WTC11 (cell line): ENCODE data around the gene F11R. TPM values are rescaled to one million over a fixed set of nuclear protein-coding genes. Genes with fewer than 3 reads are reported as not detected.
A peak's percentile ranks its signal among the peaks of the same experiment; 100 is the strongest.

Experiments used
- EMX1 ChIP-seq: fragments of 250-450 bp; sonication (Bioruptor Pico); IDR thresholded peaks from 2 replicates; pipeline ENCODE4 v1.8.0; 2021; ENCODE audit warnings: mild to moderate bottlenecking
- ETV6 ChIP-seq: sonication (generic); formaldehyde crosslinking; IDR thresholded peaks from 2 replicates; pipeline ENCODE4 v1.8.1; 2022; ENCODE audit warnings: mild to moderate bottlenecking, missing genetic modification reagents
- FOXJ3 ChIP-seq: sonication (generic); formaldehyde crosslinking; IDR thresholded peaks from 2 replicates; pipeline ENCODE4 v1.9.0; 2021; ENCODE audit warnings: missing genetic modification reagents, mild to moderate bottlenecking, borderline replicate concordance
- FOXP1 ChIP-seq: sonication (generic); formaldehyde crosslinking; IDR thresholded peaks from 2 replicates; pipeline ENCODE4 v1.8.0; 2022; ENCODE audit warnings: missing genetic modification reagents, mild to moderate bottlenecking, moderate library complexity, borderline replicate concordance
- HMGA2 ChIP-seq: fragments of 250-450 bp; sonication (Bioruptor Pico); IDR thresholded peaks from 2 replicates; pipeline ENCODE4 v1.4.0; 2021; ENCODE audit warnings: mild to moderate bottlenecking, moderate library complexity
- JUN ChIP-seq: sonication (generic); formaldehyde crosslinking; IDR thresholded peaks from 2 replicates; pipeline ENCODE4 v1.8.0; 2023; ENCODE audit warnings: mild to moderate bottlenecking, missing genetic modification reagents
- MXD4 ChIP-seq: fragments of 250-450 bp; sonication (Bioruptor Pico); IDR thresholded peaks from 2 replicates; pipeline ENCODE4 v1.8.0; 2021; ENCODE audit warnings: mild to moderate bottlenecking, moderate library complexity, borderline replicate concordance
- MYBL2 ChIP-seq: sonication (generic); formaldehyde crosslinking; IDR thresholded peaks from 2 replicates; pipeline ENCODE4 v1.8.1; 2023; ENCODE audit warnings: mild to moderate bottlenecking, moderate library complexity, missing genetic modification reagents
- NFATC4 ChIP-seq: fragments of 250-450 bp; sonication (Bioruptor Pico); IDR thresholded peaks from 2 replicates; pipeline ENCODE4 v1.9.0; 2021; ENCODE audit warnings: mild to moderate bottlenecking
- NFE2L1 ChIP-seq: sonication (generic); formaldehyde crosslinking; IDR thresholded peaks from 2 replicates; pipeline ENCODE4 v1.8.1; 2023; ENCODE audit warnings: missing genetic modification reagents
- RELA ChIP-seq: sonication (generic); formaldehyde crosslinking; IDR thresholded peaks from 2 replicates; pipeline ENCODE4 v1.8.1; 2022; ENCODE audit warnings: missing genetic modification reagents, mild to moderate bottlenecking, borderline replicate concordance
- RORB ChIP-seq: fragments of 250-450 bp; sonication (Bioruptor Pico); IDR thresholded peaks from 2 replicates; pipeline ENCODE4 v1.9.0; 2021; ENCODE audit warnings: mild to moderate bottlenecking
- TEAD4 ChIP-seq: sonication (generic); formaldehyde crosslinking; IDR thresholded peaks from 2 replicates; pipeline ENCODE4 v1.8.0; 2022; ENCODE audit warnings: mild to moderate bottlenecking, missing genetic modification reagents
- ZBTB21 ChIP-seq: sonication (generic); formaldehyde crosslinking; IDR thresholded peaks from 2 replicates; pipeline ENCODE4 v1.8.1; 2023; ENCODE audit warnings: mild to moderate bottlenecking, missing genetic modification reagents, borderline replicate concordance
- ZNF121 ChIP-seq: sonication (generic); formaldehyde crosslinking; IDR thresholded peaks from 2 replicates; pipeline ENCODE4 v1.8.0; 2023; ENCODE audit warnings: missing genetic modification reagents
- ZNF396 ChIP-seq: fragments of 250-450 bp; sonication (Bioruptor Pico); IDR thresholded peaks from 2 replicates; pipeline ENCODE4 v1.8.0; 2021; ENCODE audit warnings: mild to moderate bottlenecking, moderate library complexity, borderline replicate concordance
- total RNA-seq: library from RNA; stranded (reverse); gene quantifications from 3 replicates; pipeline ENCODE4 v1.2.3, GENCODE V29; 2021
- TF ChIP-seq, protein P1 (sequence below): sonication (generic); formaldehyde crosslinking; IDR thresholded peaks from 2 replicates; pipeline ENCODE4 v1.8.1; 2023; ENCODE audit warnings: mild to moderate bottlenecking, moderate library complexity, missing genetic modification reagents
- TF ChIP-seq, protein P2 (sequence below): fragments of 250-450 bp; sonication (Bioruptor Pico); IDR thresholded peaks from 2 replicates; pipeline ENCODE4 v1.9.0; 2021; ENCODE audit warnings: mild to moderate bottlenecking
- TF ChIP-seq, protein P3 (sequence below): fragments of 250-450 bp; sonication (Bioruptor Pico); IDR thresholded peaks from 2 replicates; pipeline ENCODE4 v1.8.0; 2021; ENCODE audit warnings: mild to moderate bottlenecking
- TF ChIP-seq, protein P4 (sequence below): sonication (generic); formaldehyde crosslinking; IDR thresholded peaks from 2 replicates; pipeline ENCODE4 v1.8.0; 2023; ENCODE audit warnings: missing genetic modification reagents, mild to moderate bottlenecking, borderline replicate concordance
- TF ChIP-seq, protein P5 (sequence below): fragments of 250-450 bp; sonication (Bioruptor Pico); IDR thresholded peaks from 2 replicates; pipeline ENCODE4 v1.9.0; 2021; ENCODE audit warnings: mild to moderate bottlenecking
- TF ChIP-seq, protein P6 (sequence below): sonication (generic); formaldehyde crosslinking; IDR thresholded peaks from 2 replicates; pipeline ENCODE4 v1.8.0; 2022; ENCODE audit warnings: missing genetic modification reagents
- TF ChIP-seq, protein P7 (sequence below): sonication (generic); formaldehyde crosslinking; IDR thresholded peaks from 2 replicates; pipeline ENCODE4 v1.8.1; 2022; ENCODE audit warnings: mild to moderate bottlenecking, moderate library complexity, missing genetic modification reagents
- TF ChIP-seq, protein P8 (sequence below): sonication (generic); formaldehyde crosslinking; conservative IDR thresholded peaks from 2 replicates; pipeline ENCODE4 v1.8.1; 2022; ENCODE audit warnings: mild to moderate bottlenecking, missing genetic modification reagents

Gene F11R
- total RNA-seq, 1 experiment from 2014 or later, result 202 TPM

DNA sequence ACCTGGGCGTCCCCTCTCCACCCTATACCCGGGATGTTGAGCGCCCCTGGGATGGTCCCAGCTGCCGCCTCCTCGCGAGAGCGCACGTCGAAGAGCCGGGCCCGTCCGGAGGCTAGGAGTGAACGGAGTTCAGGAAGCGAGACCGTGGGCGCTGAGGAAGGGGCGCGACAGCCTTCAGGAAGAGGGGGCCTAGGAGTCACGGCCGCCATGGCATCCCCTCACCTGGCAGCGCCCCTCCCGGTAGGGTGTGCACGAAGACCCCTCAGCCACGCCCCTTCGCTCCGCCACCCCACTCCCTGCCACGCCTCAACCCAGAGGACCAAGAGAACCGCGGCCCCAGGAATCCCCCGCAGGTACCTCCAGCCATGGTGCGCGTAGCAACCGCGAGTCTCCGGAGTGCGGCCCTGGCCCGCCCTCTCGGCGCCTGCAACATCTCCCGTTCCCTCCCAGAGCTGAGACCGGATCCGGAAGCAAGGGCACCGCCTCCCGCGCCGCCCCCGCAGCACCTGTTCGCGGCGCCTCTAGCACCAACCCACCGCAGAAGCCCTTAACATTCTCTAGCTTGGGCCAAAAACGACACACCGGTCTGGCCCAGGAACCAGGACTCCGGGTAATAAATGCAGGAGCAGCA lies 17.7 kb upstream of the F11R start, which contains the start of gene TSTD1 (continued):
- TF ChIP-seq, protein P1, sequence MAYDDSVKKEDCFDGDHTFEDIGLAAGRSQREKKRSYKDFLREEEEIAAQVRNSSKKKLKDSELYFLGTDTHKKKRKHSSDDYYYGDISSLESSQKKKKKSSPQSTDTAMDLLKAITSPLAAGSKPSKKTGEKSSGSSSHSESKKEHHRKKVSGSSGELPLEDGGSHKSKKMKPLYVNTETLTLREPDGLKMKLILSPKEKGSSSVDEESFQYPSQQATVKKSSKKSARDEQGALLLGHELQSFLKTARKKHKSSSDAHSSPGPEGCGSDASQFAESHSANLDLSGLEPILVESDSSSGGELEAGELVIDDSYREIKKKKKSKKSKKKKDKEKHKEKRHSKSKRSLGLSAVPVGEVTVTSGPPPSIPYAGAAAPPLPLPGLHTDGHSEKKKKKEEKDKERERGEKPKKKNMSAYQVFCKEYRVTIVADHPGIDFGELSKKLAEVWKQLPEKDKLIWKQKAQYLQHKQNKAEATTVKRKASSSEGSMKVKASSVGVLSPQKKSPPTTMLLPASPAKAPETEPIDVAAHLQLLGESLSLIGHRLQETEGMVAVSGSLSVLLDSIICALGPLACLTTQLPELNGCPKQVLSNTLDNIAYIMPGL, result peak; percentile 88
- no peak for TF ChIP-seq ZNF396 (CRISPR knock-in tag)
- TF ChIP-seq, protein P2, sequence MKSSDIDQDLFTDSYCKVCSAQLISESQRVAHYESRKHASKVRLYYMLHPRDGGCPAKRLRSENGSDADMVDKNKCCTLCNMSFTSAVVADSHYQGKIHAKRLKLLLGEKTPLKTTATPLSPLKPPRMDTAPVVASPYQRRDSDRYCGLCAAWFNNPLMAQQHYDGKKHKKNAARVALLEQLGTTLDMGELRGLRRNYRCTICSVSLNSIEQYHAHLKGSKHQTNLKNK (CRISPR knock-in tag), result no peak
- TF ChIP-seq, protein P3, sequence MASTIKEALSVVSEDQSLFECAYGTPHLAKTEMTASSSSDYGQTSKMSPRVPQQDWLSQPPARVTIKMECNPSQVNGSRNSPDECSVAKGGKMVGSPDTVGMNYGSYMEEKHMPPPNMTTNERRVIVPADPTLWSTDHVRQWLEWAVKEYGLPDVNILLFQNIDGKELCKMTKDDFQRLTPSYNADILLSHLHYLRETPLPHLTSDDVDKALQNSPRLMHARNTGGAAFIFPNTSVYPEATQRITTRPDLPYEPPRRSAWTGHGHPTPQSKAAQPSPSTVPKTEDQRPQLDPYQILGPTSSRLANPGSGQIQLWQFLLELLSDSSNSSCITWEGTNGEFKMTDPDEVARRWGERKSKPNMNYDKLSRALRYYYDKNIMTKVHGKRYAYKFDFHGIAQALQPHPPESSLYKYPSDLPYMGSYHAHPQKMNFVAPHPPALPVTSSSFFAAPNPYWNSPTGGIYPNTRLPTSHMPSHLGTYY (CRISPR knock-in tag), result no peak
- TF ChIP-seq, protein P4, sequence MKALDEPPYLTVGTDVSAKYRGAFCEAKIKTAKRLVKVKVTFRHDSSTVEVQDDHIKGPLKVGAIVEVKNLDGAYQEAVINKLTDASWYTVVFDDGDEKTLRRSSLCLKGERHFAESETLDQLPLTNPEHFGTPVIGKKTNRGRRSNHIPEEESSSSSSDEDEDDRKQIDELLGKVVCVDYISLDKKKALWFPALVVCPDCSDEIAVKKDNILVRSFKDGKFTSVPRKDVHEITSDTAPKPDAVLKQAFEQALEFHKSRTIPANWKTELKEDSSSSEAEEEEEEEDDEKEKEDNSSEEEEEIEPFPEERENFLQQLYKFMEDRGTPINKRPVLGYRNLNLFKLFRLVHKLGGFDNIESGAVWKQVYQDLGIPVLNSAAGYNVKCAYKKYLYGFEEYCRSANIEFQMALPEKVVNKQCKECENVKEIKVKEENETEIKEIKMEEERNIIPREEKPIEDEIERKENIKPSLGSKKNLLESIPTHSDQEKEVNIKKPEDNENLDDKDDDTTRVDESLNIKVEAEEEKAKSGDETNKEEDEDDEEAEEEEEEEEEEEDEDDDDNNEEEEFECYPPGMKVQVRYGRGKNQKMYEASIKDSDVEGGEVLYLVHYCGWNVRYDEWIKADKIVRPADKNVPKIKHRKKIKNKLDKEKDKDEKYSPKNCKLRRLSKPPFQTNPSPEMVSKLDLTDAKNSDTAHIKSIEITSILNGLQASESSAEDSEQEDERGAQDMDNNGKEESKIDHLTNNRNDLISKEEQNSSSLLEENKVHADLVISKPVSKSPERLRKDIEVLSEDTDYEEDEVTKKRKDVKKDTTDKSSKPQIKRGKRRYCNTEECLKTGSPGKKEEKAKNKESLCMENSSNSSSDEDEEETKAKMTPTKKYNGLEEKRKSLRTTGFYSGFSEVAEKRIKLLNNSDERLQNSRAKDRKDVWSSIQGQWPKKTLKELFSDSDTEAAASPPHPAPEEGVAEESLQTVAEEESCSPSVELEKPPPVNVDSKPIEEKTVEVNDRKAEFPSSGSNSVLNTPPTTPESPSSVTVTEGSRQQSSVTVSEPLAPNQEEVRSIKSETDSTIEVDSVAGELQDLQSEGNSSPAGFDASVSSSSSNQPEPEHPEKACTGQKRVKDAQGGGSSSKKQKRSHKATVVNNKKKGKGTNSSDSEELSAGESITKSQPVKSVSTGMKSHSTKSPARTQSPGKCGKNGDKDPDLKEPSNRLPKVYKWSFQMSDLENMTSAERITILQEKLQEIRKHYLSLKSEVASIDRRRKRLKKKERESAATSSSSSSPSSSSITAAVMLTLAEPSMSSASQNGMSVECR, result 0 out of 2 replicates have a peak, but pooled peaks have one; percentile 78
- TF ChIP-seq RELA (CRISPR knock-in tag), result peak; percentile 33; the same call in 1 of the 2 replicates
- TF ChIP-seq, protein P5, sequence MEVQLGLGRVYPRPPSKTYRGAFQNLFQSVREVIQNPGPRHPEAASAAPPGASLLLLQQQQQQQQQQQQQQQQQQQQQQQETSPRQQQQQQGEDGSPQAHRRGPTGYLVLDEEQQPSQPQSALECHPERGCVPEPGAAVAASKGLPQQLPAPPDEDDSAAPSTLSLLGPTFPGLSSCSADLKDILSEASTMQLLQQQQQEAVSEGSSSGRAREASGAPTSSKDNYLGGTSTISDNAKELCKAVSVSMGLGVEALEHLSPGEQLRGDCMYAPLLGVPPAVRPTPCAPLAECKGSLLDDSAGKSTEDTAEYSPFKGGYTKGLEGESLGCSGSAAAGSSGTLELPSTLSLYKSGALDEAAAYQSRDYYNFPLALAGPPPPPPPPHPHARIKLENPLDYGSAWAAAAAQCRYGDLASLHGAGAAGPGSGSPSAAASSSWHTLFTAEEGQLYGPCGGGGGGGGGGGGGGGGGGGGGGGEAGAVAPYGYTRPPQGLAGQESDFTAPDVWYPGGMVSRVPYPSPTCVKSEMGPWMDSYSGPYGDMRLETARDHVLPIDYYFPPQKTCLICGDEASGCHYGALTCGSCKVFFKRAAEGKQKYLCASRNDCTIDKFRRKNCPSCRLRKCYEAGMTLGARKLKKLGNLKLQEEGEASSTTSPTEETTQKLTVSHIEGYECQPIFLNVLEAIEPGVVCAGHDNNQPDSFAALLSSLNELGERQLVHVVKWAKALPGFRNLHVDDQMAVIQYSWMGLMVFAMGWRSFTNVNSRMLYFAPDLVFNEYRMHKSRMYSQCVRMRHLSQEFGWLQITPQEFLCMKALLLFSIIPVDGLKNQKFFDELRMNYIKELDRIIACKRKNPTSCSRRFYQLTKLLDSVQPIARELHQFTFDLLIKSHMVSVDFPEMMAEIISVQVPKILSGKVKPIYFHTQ (CRISPR knock-in tag), result no peak
- TF ChIP-seq FOXJ3 (CRISPR knock-in tag), result no peak
- 0 out of 2 replicates have a peak, but pooled peaks have one; percentile 9 for TF ChIP-seq NFE2L1
- TF ChIP-seq, protein P6, sequence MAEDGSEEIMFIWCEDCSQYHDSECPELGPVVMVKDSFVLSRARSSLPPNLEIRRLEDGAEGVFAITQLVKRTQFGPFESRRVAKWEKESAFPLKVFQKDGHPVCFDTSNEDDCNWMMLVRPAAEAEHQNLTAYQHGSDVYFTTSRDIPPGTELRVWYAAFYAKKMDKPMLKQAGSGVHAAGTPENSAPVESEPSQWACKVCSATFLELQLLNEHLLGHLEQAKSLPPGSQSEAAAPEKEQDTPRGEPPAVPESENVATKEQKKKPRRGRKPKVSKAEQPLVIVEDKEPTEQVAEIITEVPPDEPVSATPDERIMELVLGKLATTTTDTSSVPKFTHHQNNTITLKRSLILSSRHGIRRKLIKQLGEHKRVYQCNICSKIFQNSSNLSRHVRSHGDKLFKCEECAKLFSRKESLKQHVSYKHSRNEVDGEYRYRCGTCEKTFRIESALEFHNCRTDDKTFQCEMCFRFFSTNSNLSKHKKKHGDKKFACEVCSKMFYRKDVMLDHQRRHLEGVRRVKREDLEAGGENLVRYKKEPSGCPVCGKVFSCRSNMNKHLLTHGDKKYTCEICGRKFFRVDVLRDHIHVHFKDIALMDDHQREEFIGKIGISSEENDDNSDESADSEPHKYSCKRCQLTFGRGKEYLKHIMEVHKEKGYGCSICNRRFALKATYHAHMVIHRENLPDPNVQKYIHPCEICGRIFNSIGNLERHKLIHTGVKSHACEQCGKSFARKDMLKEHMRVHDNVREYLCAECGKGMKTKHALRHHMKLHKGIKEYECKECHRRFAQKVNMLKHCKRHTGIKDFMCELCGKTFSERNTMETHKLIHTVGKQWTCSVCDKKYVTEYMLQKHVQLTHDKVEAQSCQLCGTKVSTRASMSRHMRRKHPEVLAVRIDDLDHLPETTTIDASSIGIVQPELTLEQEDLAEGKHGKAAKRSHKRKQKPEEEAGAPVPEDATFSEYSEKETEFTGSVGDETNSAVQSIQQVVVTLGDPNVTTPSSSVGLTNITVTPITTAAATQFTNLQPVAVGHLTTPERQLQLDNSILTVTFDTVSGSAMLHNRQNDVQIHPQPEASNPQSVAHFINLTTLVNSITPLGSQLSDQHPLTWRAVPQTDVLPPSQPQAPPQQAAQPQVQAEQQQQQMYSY (CRISPR knock-in tag), result no peak
- TF ChIP-seq ZBTB21 (CRISPR knock-in tag), result peak; percentile 88
- no peak for TF ChIP-seq RORB (CRISPR knock-in tag)
- peak; percentile 84; the same call in 1 of the 2 replicates for TF ChIP-seq JUN
- TF ChIP-seq, protein P7, sequence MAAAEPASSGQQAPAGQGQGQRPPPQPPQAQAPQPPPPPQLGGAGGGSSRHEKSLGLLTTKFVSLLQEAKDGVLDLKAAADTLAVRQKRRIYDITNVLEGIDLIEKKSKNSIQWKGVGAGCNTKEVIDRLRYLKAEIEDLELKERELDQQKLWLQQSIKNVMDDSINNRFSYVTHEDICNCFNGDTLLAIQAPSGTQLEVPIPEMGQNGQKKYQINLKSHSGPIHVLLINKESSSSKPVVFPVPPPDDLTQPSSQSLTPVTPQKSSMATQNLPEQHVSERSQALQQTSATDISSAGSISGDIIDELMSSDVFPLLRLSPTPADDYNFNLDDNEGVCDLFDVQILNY, result no peak
- no peak; the same call in 1 of the 2 replicates for TF ChIP-seq MYBL2 (CRISPR knock-in tag)
- peak; percentile 64; the same call in 1 of the 2 replicates for TF ChIP-seq FOXP1 (CRISPR knock-in tag)
- TF ChIP-seq ZNF121 (CRISPR knock-in tag), result no peak
- no peak for TF ChIP-seq MXD4 (CRISPR knock-in tag)
- no peak for TF ChIP-seq HMGA2 (CRISPR knock-in tag)
- TF ChIP-seq TEAD4 (CRISPR knock-in tag), result peak; percentile 55; the same call in 1 of the 2 replicates
- TF ChIP-seq ETV6 (CRISPR knock-in tag), result no peak
- TF ChIP-seq, protein P8, sequence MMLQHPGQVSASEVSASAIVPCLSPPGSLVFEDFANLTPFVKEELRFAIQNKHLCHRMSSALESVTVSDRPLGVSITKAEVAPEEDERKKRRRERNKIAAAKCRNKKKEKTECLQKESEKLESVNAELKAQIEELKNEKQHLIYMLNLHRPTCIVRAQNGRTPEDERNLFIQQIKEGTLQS, result no peak
- 0 out of 2 replicates have a peak, but pooled peaks have one; percentile 55 for TF ChIP-seq EMX1 (CRISPR knock-in tag)
- TF ChIP-seq NFATC4 (CRISPR knock-in tag), result 0 out of 2 replicates have a peak, but pooled peaks have one; percentile 39
